Osteoblast (primary cell): ENCODE data around the gene ZIC5. TPM values are rescaled to one million over a fixed set of nuclear protein-coding genes. Genes with fewer than 3 reads are reported as not detected.
A peak's percentile ranks its signal among the peaks of the same experiment; 100 is the strongest.

Experiments
- DNase-seq: peaks from one replicate; pipeline ENCODE4 v3.0.0; 2011; ENCODE audit warnings: low spot score, mixed read lengths; ENCODE audit not compliant: insufficient read length; ENCODE audit errors: missing footprints
- H2AFZ ChIP-seq: 2 replicates; pipeline ENCODE4 v1.6.0; 2011; ENCODE audit warnings: mild to moderate bottlenecking, low read length
- H3K27ac ChIP-seq: 2 replicates; pipeline ENCODE4 v1.5.1; 2011; ENCODE audit warnings: mild to moderate bottlenecking, low read depth, low read length, moderate library complexity
- H3K27me3 ChIP-seq: 2 replicates; pipeline ENCODE4 v1.6.0; 2012; ENCODE audit warnings: mild to moderate bottlenecking, control low read depth, inconsistent platforms, low read length, moderate library complexity; ENCODE audit not compliant: insufficient read depth
- H3K36me3 ChIP-seq: 2 replicates; pipeline ENCODE4 v1.5.1; 2011; ENCODE audit warnings: mild to moderate bottlenecking, low read length, control low read depth, moderate library complexity; ENCODE audit not compliant: insufficient read depth
- H3K4me1 ChIP-seq: 2 replicates; pipeline ENCODE4 v1.5.1; 2011; ENCODE audit warnings: mild to moderate bottlenecking, low read length, control low read depth, moderate library complexity; ENCODE audit not compliant: insufficient read depth
- H3K4me2 ChIP-seq: 2 replicates; pipeline ENCODE4 v1.6.0; 2011; ENCODE audit warnings: mild to moderate bottlenecking, low read length; ENCODE audit not compliant: insufficient read depth
- H3K4me3 ChIP-seq: fragments of 200-600 bp; sonication (generic); 3 replicates; pipeline ENCODE4 v1.5.1; 2012; ENCODE audit warnings: mild to moderate bottlenecking, low read length, inconsistent platforms; ENCODE audit not compliant: insufficient read depth
- H3K79me2 ChIP-seq: 2 replicates; pipeline ENCODE4 v1.6.0; 2012; ENCODE audit warnings: mild to moderate bottlenecking, low read length, control low read depth, inconsistent platforms; ENCODE audit not compliant: insufficient read depth
- H3K9me3 ChIP-seq: 2 replicates; pipeline ENCODE4 v1.5.1; 2011; ENCODE audit warnings: low read depth, low read length, control low read depth
- H4K20me1 ChIP-seq: 2 replicates; pipeline ENCODE4 v1.6.0; 2012; ENCODE audit warnings: mild to moderate bottlenecking, low read length, control low read depth; ENCODE audit not compliant: insufficient read depth
- total RNA-seq: library from RNA; depleted of rRNA; stranded (reverse); fragments of >200 nt; gene quantifications from 2 replicates; pipeline ENCODE4 v1.2.3, GENCODE V29; 2012
- TF ChIP-seq, protein P1 (sequence below): IDR thresholded peaks from 2 replicates; pipeline ENCODE4 v1.5.1; 2011; ENCODE audit warnings: mild to moderate bottlenecking, low read depth, low read length, moderate library complexity; ENCODE audit errors: extremely low read depth

ZIC5 gene
- total RNA-seq, 1 donor: not detected

DNA sequence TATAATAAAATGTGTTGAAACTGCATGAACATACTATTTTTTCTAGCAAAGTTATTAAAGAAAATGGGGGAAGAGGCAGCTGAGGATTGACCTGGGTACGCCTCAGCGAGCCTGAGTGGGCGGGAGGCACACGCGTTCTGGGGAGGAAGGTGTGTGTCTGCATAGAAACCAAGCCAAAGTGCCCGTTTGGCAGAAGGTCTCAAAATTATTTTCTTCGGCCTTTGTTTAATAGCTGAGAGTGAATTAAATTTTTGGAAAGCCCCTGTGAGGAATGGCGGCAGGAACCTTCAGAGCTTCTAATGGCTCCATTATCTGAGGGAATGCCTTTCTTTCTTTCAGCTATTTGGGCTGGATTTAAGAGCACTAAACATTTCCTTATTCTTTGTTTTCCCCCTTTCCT is 15.2 kb upstream of the ZIC5 start:
- TF ChIP-seq, protein P1, sequence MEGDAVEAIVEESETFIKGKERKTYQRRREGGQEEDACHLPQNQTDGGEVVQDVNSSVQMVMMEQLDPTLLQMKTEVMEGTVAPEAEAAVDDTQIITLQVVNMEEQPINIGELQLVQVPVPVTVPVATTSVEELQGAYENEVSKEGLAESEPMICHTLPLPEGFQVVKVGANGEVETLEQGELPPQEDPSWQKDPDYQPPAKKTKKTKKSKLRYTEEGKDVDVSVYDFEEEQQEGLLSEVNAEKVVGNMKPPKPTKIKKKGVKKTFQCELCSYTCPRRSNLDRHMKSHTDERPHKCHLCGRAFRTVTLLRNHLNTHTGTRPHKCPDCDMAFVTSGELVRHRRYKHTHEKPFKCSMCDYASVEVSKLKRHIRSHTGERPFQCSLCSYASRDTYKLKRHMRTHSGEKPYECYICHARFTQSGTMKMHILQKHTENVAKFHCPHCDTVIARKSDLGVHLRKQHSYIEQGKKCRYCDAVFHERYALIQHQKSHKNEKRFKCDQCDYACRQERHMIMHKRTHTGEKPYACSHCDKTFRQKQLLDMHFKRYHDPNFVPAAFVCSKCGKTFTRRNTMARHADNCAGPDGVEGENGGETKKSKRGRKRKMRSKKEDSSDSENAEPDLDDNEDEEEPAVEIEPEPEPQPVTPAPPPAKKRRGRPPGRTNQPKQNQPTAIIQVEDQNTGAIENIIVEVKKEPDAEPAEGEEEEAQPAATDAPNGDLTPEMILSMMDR: no peak
- H3K36me3 ChIP-seq: no peaks in the 10 kb centered on the region
- no peaks in the 10 kb centered on the region for H3K4me1 ChIP-seq
- H3K4me2 ChIP-seq: no peak overlapping the region
- H3K79me2 ChIP-seq: no peaks in the 10 kb centered on the region
- H3K4me3 ChIP-seq: no peak overlapping the region
- no peak overlapping the region for H3K27ac ChIP-seq
- no peak overlapping the region for H2AFZ ChIP-seq
- DNase-seq: peak; percentile 15
- H3K27me3 ChIP-seq: peaks cover 97% of the 10 kb centered on the region
- H4K20me1 ChIP-seq: peaks cover 3% of the 10 kb centered on the region
- no peaks in the 10 kb centered on the region for H3K9me3 ChIP-seq

DNA sequence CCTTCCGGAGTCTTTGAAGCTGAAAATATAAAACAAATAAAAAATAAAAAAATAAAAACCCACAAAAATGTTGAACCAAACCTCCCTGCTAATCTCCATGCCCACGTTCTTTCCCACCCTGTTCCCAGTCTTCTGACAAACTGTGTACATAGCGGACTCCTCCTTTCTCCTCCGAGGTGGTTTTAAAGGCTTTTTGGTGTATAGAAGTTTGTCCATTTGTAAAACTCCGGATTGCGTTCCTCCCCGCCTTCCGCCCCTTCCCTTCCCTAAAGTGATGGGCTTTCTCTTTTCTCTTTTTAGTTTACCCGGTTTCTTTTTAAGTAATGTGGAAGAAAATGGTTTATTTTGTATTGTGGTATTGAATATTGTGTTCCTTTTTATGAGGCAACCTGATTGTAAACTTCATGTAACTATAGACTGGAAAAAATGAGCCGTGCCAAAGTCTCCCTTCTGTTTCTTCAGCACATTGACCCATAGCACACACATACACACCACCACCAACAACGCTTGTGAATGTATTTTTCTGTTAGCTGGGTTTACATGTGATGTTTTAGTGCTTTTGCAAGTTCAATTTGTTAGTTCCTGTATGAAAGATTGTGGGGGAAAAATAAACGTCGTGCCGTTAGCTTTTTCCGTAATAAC is 14.4 kb upstream of the ZIC5 start:
- Histone ChIP-seq H3K4me3 (no peak overlapping the region), H3K79me2 (no peaks in the 10 kb centered on the region), H3K27me3 (peaks cover 94% of the 10 kb centered on the region), H2AFZ (no peak overlapping the region), H3K36me3 (no peaks in the 10 kb centered on the region), H3K4me2 (no peak overlapping the region), H4K20me1 (peaks cover 3% of the 10 kb centered on the region), H3K9me3 (no peaks in the 10 kb centered on the region), H3K27ac (no peak overlapping the region), H3K4me1 (no peaks in the 10 kb centered on the region)
- TF ChIP-seq, protein P1: no peak
- DNase-seq: peak; percentile 58

DNA sequence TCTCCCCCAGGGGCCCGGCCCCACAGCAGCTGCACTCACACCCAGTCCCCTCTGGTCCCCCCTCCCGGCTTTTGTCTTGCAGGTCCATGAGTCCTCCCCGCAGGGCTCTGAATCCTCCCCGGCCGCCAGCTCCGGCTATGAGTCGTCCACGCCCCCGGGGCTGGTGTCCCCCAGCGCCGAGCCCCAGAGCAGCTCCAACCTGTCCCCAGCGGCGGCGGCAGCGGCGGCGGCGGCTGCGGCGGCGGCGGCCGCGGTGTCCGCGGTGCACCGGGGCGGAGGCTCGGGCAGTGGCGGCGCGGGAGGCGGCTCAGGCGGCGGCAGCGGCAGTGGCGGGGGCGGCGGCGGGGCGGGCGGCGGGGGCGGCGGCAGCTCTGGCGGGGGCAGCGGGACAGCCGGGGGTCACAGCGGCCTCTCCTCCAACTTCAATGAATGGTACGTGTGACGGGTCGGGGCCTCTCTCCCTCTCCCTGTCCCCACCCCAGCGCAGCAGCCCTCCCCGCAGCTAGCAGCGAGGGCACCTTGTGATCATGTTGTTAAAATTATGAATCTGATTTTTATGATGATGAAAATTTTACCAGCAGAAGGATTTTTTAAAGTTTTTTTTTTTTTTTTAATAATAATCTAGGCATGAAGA is 13.8 kb upstream of the ZIC5 start:
- H3K79me2 ChIP-seq: no peaks in the 10 kb centered on the region
- H4K20me1 ChIP-seq: peaks cover 3% of the 10 kb centered on the region
- DNase-seq: peak; percentile 73
- no peaks in the 10 kb centered on the region for H3K4me1 ChIP-seq
- no peak overlapping the region for H3K27ac ChIP-seq
- H3K9me3 ChIP-seq: no peaks in the 10 kb centered on the region
- H3K36me3 ChIP-seq: no peaks in the 10 kb centered on the region
- peaks cover 88% of the 10 kb centered on the region for H3K27me3 ChIP-seq
- TF ChIP-seq, protein P1: no peak
- no peak overlapping the region for H3K4me2 ChIP-seq
- H3K4me3 ChIP-seq: no peak overlapping the region
- H2AFZ ChIP-seq: no peak overlapping the region

DNA sequence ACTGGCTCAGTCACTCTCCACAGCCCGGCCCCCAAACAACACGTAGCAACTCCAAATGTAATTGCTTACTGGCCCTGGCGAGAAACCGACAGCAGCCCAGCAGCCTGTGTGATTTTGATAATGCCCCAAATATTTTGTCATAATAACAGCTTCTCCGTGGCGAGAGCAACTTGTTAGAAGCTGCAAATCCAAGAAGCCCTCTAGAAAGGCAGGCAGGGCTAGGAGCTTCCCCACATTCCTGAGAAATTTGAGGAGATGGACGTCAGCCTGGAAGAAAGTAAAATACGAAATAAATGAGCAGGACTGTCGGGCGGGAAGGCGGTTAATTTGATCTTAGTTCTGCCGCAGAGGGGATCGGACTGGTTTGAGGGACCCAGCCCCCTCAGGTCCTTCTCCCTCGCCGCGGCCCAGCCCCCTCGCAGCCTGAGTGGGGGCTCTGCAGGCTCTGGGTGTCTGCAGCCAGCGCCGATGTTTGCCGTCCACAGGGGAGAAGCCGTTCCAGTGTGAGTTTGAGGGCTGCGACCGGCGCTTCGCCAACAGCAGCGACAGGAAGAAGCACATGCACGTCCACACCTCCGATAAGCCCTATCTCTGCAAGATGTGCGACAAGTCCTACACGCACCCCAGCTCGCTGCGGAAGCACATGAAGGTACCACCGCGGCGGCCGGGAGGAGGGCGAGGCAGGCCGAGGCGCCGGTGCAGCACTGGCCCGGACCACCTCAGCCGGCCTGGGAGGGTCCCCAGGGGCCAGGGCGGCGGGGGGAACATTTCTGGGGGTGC is 13.1 kb upstream of the ZIC5 start:
- no peaks in the 10 kb centered on the region for H3K4me1 ChIP-seq
- no peak overlapping the region for H3K4me3 ChIP-seq
- peak; percentile 79 for DNase-seq
- H3K9me3 ChIP-seq: no peaks in the 10 kb centered on the region
- H3K27ac ChIP-seq: no peak overlapping the region
- TF ChIP-seq, protein P1: no peak
- H3K36me3 ChIP-seq: no peaks in the 10 kb centered on the region
- no peak overlapping the region for H3K4me2 ChIP-seq
- no peak overlapping the region for H2AFZ ChIP-seq
- peaks cover 3% of the 10 kb centered on the region for H4K20me1 ChIP-seq
- H3K79me2 ChIP-seq: no peaks in the 10 kb centered on the region
- peaks cover 87% of the 10 kb centered on the region for H3K27me3 ChIP-seq
